Urothelium cell line (cell line): ENCODE data around the gene NUCB1.

Source experiments
- DNase-seq: peaks from one replicate; pipeline ENCODE4 v3.0.0; 2011; ENCODE audit warnings: low spot score, mixed read lengths
- FAIRE-seq: peaks from 2 replicates; lab custom pipeline; 2011; peaks lifted over from hg19 to GRCh38; lab: Jason Lieb, UNC

NUCB1 gene

DNA sequence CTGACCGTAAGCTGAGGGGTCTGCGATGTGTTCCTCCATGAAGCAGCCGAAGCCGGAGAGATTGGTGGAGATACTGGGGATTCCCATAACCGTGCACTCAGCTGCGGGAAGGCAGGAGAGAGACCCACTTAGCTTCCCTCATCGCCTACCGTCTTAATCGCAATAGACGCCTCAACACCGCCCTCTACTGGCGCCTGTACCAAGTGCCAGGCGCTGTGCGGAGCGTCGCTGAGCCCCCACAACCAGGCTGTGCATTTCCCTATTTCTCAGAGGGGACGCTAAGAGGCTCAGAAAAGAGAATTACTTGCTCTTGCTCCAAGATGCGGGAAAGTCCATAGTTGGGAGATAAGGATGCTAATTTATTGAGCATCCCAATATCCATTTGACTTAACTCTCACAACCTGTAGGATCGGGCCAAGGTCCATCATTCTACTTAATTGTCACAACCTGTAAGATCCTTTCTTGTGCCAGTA, 70.8 kb downstream of the NUCB1 start:
- FAIRE-seq (no peak), DNase-seq (peak; percentile 64)
